ENCODE results near the gene SCART1. TPM values are rescaled to one million over a fixed set of nuclear protein-coding genes. Genes with fewer than 3 reads are reported as not detected.
"Not testable (repeated sequence)": the region's sequence is repeated elsewhere in the genome, so short reads cannot be mapped to it uniquely, and the experiment has no call there.

Gene SCART1
- total RNA-seq, 5 donors from 2014 or later (not counting 1 experiment from before 2014, with no cell fraction given): 5.9 to 13.0 (median 12.1) TPM

GRCh38 chr10:133432789-133433188 lies 21.0 kb upstream of the SCART1 start:
- Mint-ChIP-seq H3K9me3 (peaks cover 0 to 12% (median 6%) of the 10 kb centered on the region in 3 donors), H3K27me3 (peaks cover 13 to 14% of the 10 kb centered on the region in 2 donors)
- H3K36me3 Mint-ChIP-seq; H3K9me3 ChIP-seq; H3K36me3 ChIP-seq (ENCODE audit: control insufficient read depth in 2 of 2, extremely low read depth in 1 of 2, insufficient read depth in 1 of 2, low read length in 1 of 2); H3K4me1 ChIP-seq (ENCODE audit: control insufficient read depth in 1 of 2, extremely low read depth in 1 of 2, insufficient read depth in 2 of 2, low read length in 2 of 2); H3K27ac ChIP-seq (ENCODE audit: low read length); ATAC-seq (replicated peaks in 1 of 4); H3K4me3 Mint-ChIP-seq; H3K4me1 Mint-ChIP-seq; DNase-seq; H3K27ac Mint-ChIP-seq; CTCF ChIA-PET; POLR2A ChIA-PET; H3K27me3 ChIP-seq (replicated peaks in 1 of 2; ENCODE audit: control insufficient read depth in 2 of 2, extremely low read depth in 1 of 2, insufficient read depth in 2 of 2, low read length in 1 of 2); H3K4me3 ChIP-seq (ENCODE audit: control insufficient read depth in 1 of 2, extremely low read depth in 1 of 2, low read length in 1 of 2): not testable (repeated sequence)
- no CpG with 5 or more reads among the region's 25 CpGs for WGBS (ENCODE audit: insufficient coverage)

DNA sequence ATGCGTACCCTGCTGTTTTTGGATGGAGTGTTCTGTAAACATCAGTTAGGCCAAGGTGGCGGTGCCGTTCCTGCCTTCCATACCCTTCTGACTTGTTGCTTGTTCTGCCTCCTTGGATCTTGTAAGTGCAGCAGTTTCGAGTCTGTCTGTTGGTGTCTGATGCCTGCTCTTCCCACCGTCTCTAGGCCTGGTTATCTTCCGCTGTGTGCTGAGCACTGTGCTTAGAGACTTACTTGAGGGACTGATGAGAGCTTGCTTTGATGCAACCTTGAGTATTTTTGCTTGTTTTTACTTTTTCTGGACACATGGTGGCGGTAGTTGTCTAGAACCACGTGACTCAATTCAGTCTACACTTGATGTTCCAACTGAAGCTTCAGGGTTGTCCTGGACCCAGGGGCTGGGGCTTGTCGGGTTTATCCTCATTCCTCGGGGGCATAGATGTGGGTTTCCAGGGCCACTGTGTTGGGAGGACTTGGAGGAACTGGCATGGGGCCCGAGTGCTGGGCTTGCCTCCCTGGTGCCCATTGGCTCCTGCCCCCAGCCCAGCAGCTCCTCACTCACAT lies 15.0 kb upstream of the SCART1 start:
- 72% methylated on average over 5 of the region's 11 CpGs for WGBS (ENCODE audit: insufficient coverage)
- Histone ChIP-seq H3K27me3 (replicated peaks in 1 of 2; ENCODE audit: control insufficient read depth in 2 of 2, extremely low read depth in 1 of 2, insufficient read depth in 2 of 2, low read length in 1 of 2) (peaks cover 0 to 23% of the 10 kb centered on the region in 2 experiments), H3K9me3 (no peaks in the 10 kb centered on the region), H3K36me3 (ENCODE audit: control insufficient read depth in 2 of 2, extremely low read depth in 1 of 2, insufficient read depth in 1 of 2, low read length in 1 of 2) (no peaks in the 10 kb centered on the region), H3K27ac (ENCODE audit: low read length) (no peak overlapping the region), H3K4me1 (ENCODE audit: control insufficient read depth in 1 of 2, extremely low read depth in 1 of 2, insufficient read depth in 2 of 2, low read length in 2 of 2) (peaks cover 0 to 41% of the 10 kb centered on the region in 2 experiments), H3K4me3 (ENCODE audit: control insufficient read depth in 1 of 2, extremely low read depth in 1 of 2, low read length in 1 of 2) (no peak overlapping the region)
- H3K36me3 Mint-ChIP-seq: no peaks in the 10 kb centered on the region
- ChIA-PET POLR2A (no interaction called here), CTCF (interaction anchor here in 1 of 2 donors (0.6 kb wide), 1 partner anchor 26 kb away, joined by 3 read pairs; no protein-coding TSS in a partner anchor)
- ATAC-seq (replicated peaks in 1 of 4) (no peak), DNase-seq (peak in 1 of 35 experiments; percentile 50)
- H3K4me1 Mint-ChIP-seq: peaks cover 18 to 39% (median 27%) of the 10 kb centered on the region in 3 donors
- peak overlapping the region in 1 of 2 donors; percentile 17 for H3K27ac Mint-ChIP-seq
- peaks cover 5 to 13% of the 10 kb centered on the region in 2 donors for H3K27me3 Mint-ChIP-seq
- no peaks in the 10 kb centered on the region for H3K9me3 Mint-ChIP-seq
- no peak overlapping the region for H3K4me3 Mint-ChIP-seq

GRCh38 chr10:133439517-133440461 lies 14.0 kb upstream of the SCART1 start:
- Histone ChIP-seq H3K4me1 (ENCODE audit: control insufficient read depth in 1 of 2, extremely low read depth in 1 of 2, insufficient read depth in 2 of 2, low read length in 2 of 2) (peaks cover 0 to 41% of the 10 kb centered on the region in 2 experiments), H3K27me3 (replicated peaks in 1 of 2; ENCODE audit: control insufficient read depth in 2 of 2, extremely low read depth in 1 of 2, insufficient read depth in 2 of 2, low read length in 1 of 2) (peaks cover 0 to 23% of the 10 kb centered on the region in 2 experiments), H3K9me3 (no peaks in the 10 kb centered on the region), H3K4me3 (ENCODE audit: control insufficient read depth in 1 of 2, extremely low read depth in 1 of 2, low read length in 1 of 2) (no peak overlapping the region), H3K27ac (ENCODE audit: low read length) (no peak overlapping the region), H3K36me3 (ENCODE audit: control insufficient read depth in 2 of 2, extremely low read depth in 1 of 2, insufficient read depth in 1 of 2, low read length in 1 of 2) (no peaks in the 10 kb centered on the region)
- no peaks in the 10 kb centered on the region for H3K9me3 Mint-ChIP-seq
- POLR2A ChIA-PET: no interaction called here
- H3K36me3 Mint-ChIP-seq: no peaks in the 10 kb centered on the region
- DNase-seq: no peak
- CTCF ChIA-PET: no interaction called here
- WGBS (ENCODE audit: insufficient coverage): 95% methylated on average over 24 of the region's 25 CpGs
- peak overlapping the region in 1 of 2 donors; percentile 4 for H3K27ac Mint-ChIP-seq
- H3K4me3 Mint-ChIP-seq: no peak overlapping the region
- peaks cover 5 to 13% of the 10 kb centered on the region in 2 donors for H3K27me3 Mint-ChIP-seq
- no peak for ATAC-seq (replicated peaks in 1 of 4)
- H3K4me1 Mint-ChIP-seq: peaks cover 18 to 39% (median 27%) of the 10 kb centered on the region in 3 donors

DNA sequence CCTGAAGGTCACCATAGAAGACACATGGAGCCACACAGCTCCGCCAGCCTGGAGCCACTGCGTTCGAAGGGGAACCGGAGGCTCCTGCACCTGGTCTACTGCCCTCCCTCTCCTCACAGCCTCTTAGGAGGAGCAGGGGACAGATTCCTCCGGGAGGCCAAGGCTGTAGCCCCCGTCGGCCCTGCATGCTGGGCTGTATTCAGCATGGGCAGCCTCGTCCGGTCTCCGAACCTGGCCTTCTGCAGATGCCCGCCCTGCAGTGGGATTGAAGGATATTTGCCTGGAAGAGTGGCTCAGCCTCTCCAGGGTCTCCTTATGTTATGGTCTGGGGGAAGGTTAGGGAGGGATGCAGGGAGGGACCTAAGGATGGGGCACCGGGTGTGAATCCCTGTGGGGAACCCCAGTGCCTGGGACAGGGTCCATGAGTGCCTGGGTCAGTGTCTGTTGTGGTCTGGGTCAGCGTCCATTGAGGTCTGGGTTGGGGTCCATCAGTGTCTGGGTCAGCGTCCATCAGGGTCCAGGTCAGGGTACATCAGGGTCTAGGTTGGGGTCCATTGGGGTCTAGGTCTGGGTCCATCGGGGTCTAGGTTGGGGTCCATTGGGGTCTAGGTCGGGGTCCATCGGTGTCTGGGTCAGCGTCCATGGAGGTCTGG lies 13.0 kb upstream of the SCART1 start:
- no peak for DNase-seq
- Mint-ChIP-seq H3K4me3 (no peak overlapping the region), H3K27me3 (peaks cover 5 to 10% of the 10 kb centered on the region in 2 donors), H3K9me3 (no peaks in the 10 kb centered on the region), H3K4me1 (peaks cover 18 to 39% (median 27%) of the 10 kb centered on the region in 3 donors), H3K27ac (no peak overlapping the region), H3K36me3 (no peaks in the 10 kb centered on the region)
- Histone ChIP-seq H3K27me3 (replicated peaks in 1 of 2; ENCODE audit: control insufficient read depth in 2 of 2, extremely low read depth in 1 of 2, insufficient read depth in 2 of 2, low read length in 1 of 2) (peaks cover 0 to 27% of the 10 kb centered on the region in 2 experiments), H3K36me3 (ENCODE audit: control insufficient read depth in 2 of 2, extremely low read depth in 1 of 2, insufficient read depth in 1 of 2, low read length in 1 of 2) (no peaks in the 10 kb centered on the region), H3K4me1 (ENCODE audit: control insufficient read depth in 1 of 2, extremely low read depth in 1 of 2, insufficient read depth in 2 of 2, low read length in 2 of 2) (peaks cover 0 to 41% of the 10 kb centered on the region in 2 experiments), H3K27ac (ENCODE audit: low read length) (no peak overlapping the region), H3K4me3 (ENCODE audit: control insufficient read depth in 1 of 2, extremely low read depth in 1 of 2, low read length in 1 of 2) (no peak overlapping the region), H3K9me3 (no peaks in the 10 kb centered on the region)
- WGBS (ENCODE audit: insufficient coverage): 94% methylated on average over 9 of the region's 18 CpGs
- ATAC-seq (replicated peaks in 1 of 4): no peak
- CTCF ChIA-PET: no interaction called here
- POLR2A ChIA-PET: no interaction called here

DNA sequence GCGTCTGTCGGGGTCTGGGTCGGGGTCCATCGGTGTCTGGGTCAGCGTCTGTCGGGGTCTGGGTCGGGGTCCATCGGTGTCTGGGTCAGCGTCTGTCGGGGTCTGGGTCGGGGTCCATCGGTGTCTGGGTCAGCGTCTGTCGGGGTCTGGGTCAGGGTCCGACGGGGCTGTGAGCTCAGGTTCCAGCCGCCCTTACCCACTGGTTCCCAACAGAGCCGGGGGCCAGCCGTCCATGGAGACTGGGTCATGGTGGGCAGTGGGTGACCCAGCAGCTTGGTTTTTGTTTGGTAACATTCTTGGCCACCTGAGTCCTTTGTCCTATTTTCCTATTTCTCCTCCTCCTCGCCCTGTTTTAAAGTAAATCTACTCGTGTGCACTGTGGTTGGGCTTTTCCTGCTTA lies 12.4 kb upstream of the SCART1 start:
- 73% methylated on average over 3 of the region's 21 CpGs for WGBS (ENCODE audit: insufficient coverage)
- H3K27ac ChIP-seq (ENCODE audit: low read length); DNase-seq; ATAC-seq (replicated peaks in 1 of 4); H3K9me3 Mint-ChIP-seq; H3K9me3 ChIP-seq; H3K36me3 ChIP-seq (ENCODE audit: control insufficient read depth in 2 of 2, extremely low read depth in 1 of 2, insufficient read depth in 1 of 2, low read length in 1 of 2); POLR2A ChIA-PET; CTCF ChIA-PET; H3K36me3 Mint-ChIP-seq: not testable (repeated sequence)
- Mint-ChIP-seq H3K27ac (peak overlapping the region; percentile 44 to 65), H3K27me3 (peaks cover 4 to 10% of the 10 kb centered on the region in 2 donors), H3K4me3 (peak overlapping the region; percentile 18 to 62 (median 19)), H3K4me1 (peaks cover 18 to 39% (median 27%) of the 10 kb centered on the region in 3 donors)
- Histone ChIP-seq H3K4me1 (ENCODE audit: control insufficient read depth in 1 of 2, extremely low read depth in 1 of 2, insufficient read depth in 2 of 2, low read length in 2 of 2) (peaks cover 0 to 41% of the 10 kb centered on the region in 2 experiments), H3K4me3 (ENCODE audit: control insufficient read depth in 1 of 2, extremely low read depth in 1 of 2, low read length in 1 of 2) (peak overlapping the region in 1 of 2 donors; percentile 37), H3K27me3 (replicated peaks in 1 of 2; ENCODE audit: control insufficient read depth in 2 of 2, extremely low read depth in 1 of 2, insufficient read depth in 2 of 2, low read length in 1 of 2) (peaks cover 0 to 27% of the 10 kb centered on the region in 2 experiments)

GRCh38 chr10:133441780-133442179 lies 12.0 kb upstream of the SCART1 start:
- Mint-ChIP-seq H3K4me1 (peaks cover 18 to 39% (median 27%) of the 10 kb centered on the region in 3 donors), H3K27ac (peak overlapping the region; percentile 44 to 76), H3K9me3 (peaks cover 2 to 3% (median 3%) of the 10 kb centered on the region in 3 donors), H3K36me3 (peaks cover 2% of the 10 kb centered on the region), H3K4me3 (peak overlapping the region; percentile 18 to 62 (median 19)), H3K27me3 (peaks cover 3 to 6% of the 10 kb centered on the region in 2 donors)
- 48% methylated on average over 11 of the region's 12 CpGs for WGBS (ENCODE audit: insufficient coverage)
- ChIA-PET POLR2A (no interaction called here), CTCF (no interaction called here)
- ATAC-seq (replicated peaks in 1 of 4): no peak
- no peak for DNase-seq
- peak overlapping the region; percentile 17 for H3K27ac ChIP-seq (ENCODE audit: low read length)
- no peaks in the 10 kb centered on the region for H3K36me3 ChIP-seq (ENCODE audit: control insufficient read depth in 2 of 2, extremely low read depth in 1 of 2, insufficient read depth in 1 of 2, low read length in 1 of 2)
- peaks cover 0 to 41% of the 10 kb centered on the region in 2 experiments for H3K4me1 ChIP-seq (ENCODE audit: control insufficient read depth in 1 of 2, extremely low read depth in 1 of 2, insufficient read depth in 2 of 2, low read length in 2 of 2)
- peaks cover 2% of the 10 kb centered on the region for H3K9me3 ChIP-seq
- peak overlapping the region in 1 of 2 donors; percentile 37 for H3K4me3 ChIP-seq (ENCODE audit: control insufficient read depth in 1 of 2, extremely low read depth in 1 of 2, low read length in 1 of 2)
- peaks cover 0 to 26% of the 10 kb centered on the region in 2 experiments for H3K27me3 ChIP-seq (replicated peaks in 1 of 2; ENCODE audit: control insufficient read depth in 2 of 2, extremely low read depth in 1 of 2, insufficient read depth in 2 of 2, low read length in 1 of 2)
